Ascending aorta (tissue), 2 donors: Measurements from ENCODE around the gene TECPR2. TPM values are rescaled to one million over a fixed set of nuclear protein-coding genes. Genes with fewer than 3 reads are reported as not detected.

Experiments
- DNase-seq, 2 donors: peaks; one replicate each; pipeline ENCODE4 v3.0.0-alpha.2; 2019; ENCODE audit warnings: low spot score in 2 of 2
- H3K27ac ChIP-seq, 2 donors: fragments of 200-600 bp; sonication (generic); one replicate each; pipeline ENCODE4 v1.5.1; 2016 to 2017; ENCODE audit warnings: mild to moderate bottlenecking in 1 of 2
- H3K27me3 ChIP-seq: fragments of 200-600 bp; sonication (generic); one replicate; pipeline ENCODE4 v1.5.1; 2017
- H3K36me3 ChIP-seq, 2 donors: fragments of 200-600 bp; sonication (generic); one replicate each; pipeline ENCODE4 v1.5.1; 2016
- H3K4me1 ChIP-seq, 2 donors: fragments of 200-600 bp; sonication (generic); one replicate each; pipeline ENCODE4 v1.5.1; 2016 to 2017; ENCODE audit warnings: mild to moderate bottlenecking in 1 of 2
- H3K4me3 ChIP-seq, 2 donors: fragments of 200-600 bp; sonication (generic); one replicate each; pipeline ENCODE4 v1.5.1; 2016 to 2017; ENCODE audit warnings: mild to moderate bottlenecking in 1 of 2
- H3K9me3 ChIP-seq, 2 donors: fragments of 200-600 bp; sonication (generic); one replicate each; pipeline ENCODE4 v1.5.1; 2016
- CTCF ChIP-seq, 3 experiments: fragments of 200-600 bp in 2 of 3; fragments of 450-650 bp in 1 of 3; sonication (generic) in 2 of 3; IDR thresholded peaks; one replicate each; pipeline ENCODE4 v1.5.1; 2016 to 2019; ENCODE audit warnings: antibody characterized with exemption in 3 of 3, mild to moderate bottlenecking in 1 of 3, moderate library complexity in 1 of 3
- intact Hi-C: fragments of 100-400 bp; cut with DNase I; formaldehyde crosslinking; loops from one replicate; pipeline ENCODE4 v1.15.1; 2023
- total RNA-seq: library from RNA; depleted of rRNA; stranded (reverse); fragments of >200 nt; gene quantifications from one replicate; pipeline ENCODE4 v1.1.0, GENCODE V29; 2016

Gene TECPR2
- total RNA-seq, 1 donor from 2014 or later: 27.0 TPM

- no peak for DNase-seq
- intact Hi-C loops: no loop called here
- Histone ChIP-seq H3K4me1 (no peaks in the 10 kb centered on the region), H3K9me3 (no peaks in the 10 kb centered on the region), H3K27me3 (no peaks in the 10 kb centered on the region), H3K36me3 (peaks cover 19 to 32% of the 10 kb centered on the region in 2 donors), H3K4me3 (no peak overlapping the region), H3K27ac (no peak overlapping the region)
- no peak for TF ChIP-seq CTCF (IDR thresholded peaks at IDR 0.05)
These were observed 99.0 kb downstream of the TECPR2 start for GRCh38 chr14:102461490-102462338.

- intact Hi-C loops: no loop called here
- peaks cover 23 to 34% of the 10 kb centered on the region in 2 donors for H3K36me3 ChIP-seq
- H3K4me3 ChIP-seq: no peak overlapping the region
- no peak overlapping the region for H3K27ac ChIP-seq
- H3K4me1 ChIP-seq: no peaks in the 10 kb centered on the region
- DNase-seq: no peak
- no peak for TF ChIP-seq CTCF (IDR thresholded peaks at IDR 0.05)
- H3K27me3 ChIP-seq: no peaks in the 10 kb centered on the region
- H3K9me3 ChIP-seq: no peaks in the 10 kb centered on the region
These were observed 99.7 kb downstream of the TECPR2 start for GRCh38 chr14:102462391-102462790.

GRCh38 chr14:102464006-102464405 is 101.3 kb downstream of the TECPR2 start:
- H3K9me3 ChIP-seq: no peaks in the 10 kb centered on the region
- no peak overlapping the region for H3K27ac ChIP-seq
- no peak for DNase-seq
- no peak overlapping the region for H3K4me3 ChIP-seq
- H3K4me1 ChIP-seq: no peaks in the 10 kb centered on the region
- peaks cover 17 to 34% of the 10 kb centered on the region in 2 donors for H3K36me3 ChIP-seq
- no peaks in the 10 kb centered on the region for H3K27me3 ChIP-seq
- intact Hi-C loops: no loop called here
- no peak for TF ChIP-seq CTCF (IDR thresholded peaks at IDR 0.05)

GRCh38 chr14:102464846-102465341 is 102.2 kb downstream of the TECPR2 start:
- Histone ChIP-seq H3K9me3 (no peaks in the 10 kb centered on the region), H3K36me3 (peaks cover 14 to 26% of the 10 kb centered on the region in 2 donors), H3K4me1 (no peaks in the 10 kb centered on the region), H3K27ac (no peak overlapping the region), H3K4me3 (no peak overlapping the region), H3K27me3 (no peaks in the 10 kb centered on the region)
- no peak for DNase-seq
- intact Hi-C loops: no loop called here
- TF ChIP-seq CTCF (IDR thresholded peaks at IDR 0.05): no peak

- Histone ChIP-seq H3K27me3 (no peaks in the 10 kb centered on the region), H3K4me3 (no peak overlapping the region), H3K9me3 (no peaks in the 10 kb centered on the region), H3K27ac (no peak overlapping the region), H3K36me3 (peaks cover 19 to 24% of the 10 kb centered on the region in 2 donors), H3K4me1 (no peaks in the 10 kb centered on the region)
- intact Hi-C loops: no loop called here
- no peak for TF ChIP-seq CTCF (IDR thresholded peaks at IDR 0.05)
- DNase-seq: no peak
These were observed 106.5 kb downstream of the TECPR2 start for GRCh38 chr14:102469261-102469660.
